PC-3 (cell line): Measurements from ENCODE around the gene TMEM167B. TPM values are rescaled to one million over a fixed set of nuclear protein-coding genes. Genes with fewer than 3 reads are reported as not detected.

Source experiments
- ATAC-seq: fragments of 200-7000 bp; cut with Tn5 transposase; 2 replicates; pipeline ENCODE4 v1.9.1; 2020; ENCODE audit warnings: mild to moderate bottlenecking, moderate library complexity
- BruUV-seq: library from RNA; stranded (reverse); fragments of 400-500 nt; replicated peaks from 2 replicates; lab custom pipeline; 2021; lab: Mats Ljungman, UMichigan
- CTCF ChIA-PET: fragments of 300-600 bp; sonication (Branson Sonifier 250); formaldehyde crosslinking; loops from one replicate; lab custom pipeline; 2022; ENCODE audit warnings: antibody characterized with exemption; lab: Charles Lee
- POLR2A ChIA-PET: fragments of 300-600 bp; sonication (Branson Sonifier 250); formaldehyde crosslinking; loops from one replicate; lab custom pipeline; 2022; ENCODE audit warnings: antibody characterized with exemption; ENCODE audit not compliant: unreplicated experiment; lab: Charles Lee
- DNase-seq: peaks from one replicate; pipeline ENCODE4 v3.0.0-alpha.2; 2015
- H2AFZ ChIP-seq: fragments of 300-600 bp; sonication (generic); 2 replicates; pipeline ENCODE4 v1.6.0; 2016; ENCODE audit warnings: antibody characterized with exemption, low read length
- H3F3A ChIP-seq: fragments of 300-600 bp; sonication (generic); one replicate; pipeline ENCODE4 v1.6.0; 2017; ENCODE audit warnings: antibody characterized with exemption, low read length, control low read depth, mild to moderate bottlenecking; ENCODE audit not compliant: unreplicated experiment
- H3K27ac ChIP-seq: fragments of 300-600 bp; sonication (generic); 2 replicates; pipeline ENCODE4 v1.5.1; 2016; ENCODE audit warnings: mild to moderate bottlenecking, low read length
- H3K27me3 ChIP-seq: fragments of 300-600 bp; sonication (generic); 2 replicates; pipeline ENCODE4 v1.6.1; 2016; ENCODE audit warnings: low read length, mixed read lengths
- H3K36me3 ChIP-seq: fragments of 300-600 bp; sonication (generic); 2 replicates; pipeline ENCODE4 v1.6.1; 2016; ENCODE audit warnings: low read depth, mixed run types, low read length, mixed read lengths
- H3K4me1 ChIP-seq: fragments of 300-600 bp; sonication (generic); 2 replicates; pipeline ENCODE4 v1.5.1; 2016; ENCODE audit warnings: low read length; ENCODE audit not compliant: insufficient read depth
- H3K4me2 ChIP-seq: fragments of 300-600 bp; sonication (generic); 2 replicates; pipeline ENCODE4 v1.6.0; 2016; ENCODE audit warnings: low read length
- H3K4me3 ChIP-seq: fragments of 300-600 bp; sonication (generic); 2 replicates; pipeline ENCODE4 v1.5.1; 2016; ENCODE audit warnings: mild to moderate bottlenecking, low read length, mixed read lengths
- H3K79me2 ChIP-seq: fragments of 300-600 bp; sonication (generic); 2 replicates; pipeline ENCODE4 v1.6.1; 2017; ENCODE audit warnings: low read length, mixed read lengths
- H3K9ac ChIP-seq: fragments of 300-600 bp; sonication (generic); 2 replicates; pipeline ENCODE4 v1.6.0; 2016; ENCODE audit warnings: mild to moderate bottlenecking, low read length
- H3K9me2 ChIP-seq: fragments of 300-600 bp; sonication (generic); replicated peaks from 2 replicates; pipeline ENCODE4 v1.6.1; 2016; ENCODE audit warnings: mixed run types, low read length, mixed read lengths
- H3K9me3 ChIP-seq: fragments of 300-600 bp; sonication (generic); 2 replicates; pipeline ENCODE4 v1.6.1; 2016; ENCODE audit warnings: low read length, mixed read lengths
- H4K20me1 ChIP-seq: fragments of 300-600 bp; sonication (generic); 2 replicates; pipeline ENCODE4 v1.6.1; 2016; ENCODE audit warnings: low read length, mixed read lengths
- CTCF ChIP-seq: fragments of 300-600 bp; sonication (generic); conservative IDR thresholded peaks from 2 replicates; pipeline ENCODE4 v1.5.1; 2017; ENCODE audit warnings: antibody characterized with exemption, low read depth, mild to moderate bottlenecking, low read length
- EZH2 ChIP-seq: fragments of 300-600 bp; sonication (generic); IDR thresholded peaks from one replicate; pipeline ENCODE4 v1.6.1; 2017; ENCODE audit warnings: antibody characterized with exemption, mild to moderate bottlenecking, low read length; ENCODE audit not compliant: unreplicated experiment
- EZH2phosphoT487 ChIP-seq: fragments of 300-600 bp; sonication (generic); IDR thresholded peaks from 2 replicates; pipeline ENCODE4 v1.6.1; 2018; ENCODE audit warnings: mild to moderate bottlenecking, antibody characterized with exemption, low read length, borderline replicate concordance
- intact Hi-C: fragments of 100-400 bp; cut with micrococcal nuclease; formaldehyde crosslinking; loops from 2 replicates; pipeline ENCODE4 v1.9.0; 2023
- total RNA-seq: library from RNA; depleted of rRNA; stranded (reverse); fragments of >200 nt; gene quantifications from 2 replicates; pipeline ENCODE4 v1.2.3, GENCODE V29; 2014

Gene TMEM167B
- total RNA-seq, 1 experiment from 2014 or later = 27.7 TPM

GRCh38 chr1:109083501-109083900 is 7.1 kb upstream of the TMEM167B start:
- CTCF ChIA-PET = interaction anchor here (0.5 to 0.6 kb wide), 2 partner anchors 20 to 31 kb away, joined by 3 to 5 read pairs; no protein-coding TSS in a partner anchor

DNA sequence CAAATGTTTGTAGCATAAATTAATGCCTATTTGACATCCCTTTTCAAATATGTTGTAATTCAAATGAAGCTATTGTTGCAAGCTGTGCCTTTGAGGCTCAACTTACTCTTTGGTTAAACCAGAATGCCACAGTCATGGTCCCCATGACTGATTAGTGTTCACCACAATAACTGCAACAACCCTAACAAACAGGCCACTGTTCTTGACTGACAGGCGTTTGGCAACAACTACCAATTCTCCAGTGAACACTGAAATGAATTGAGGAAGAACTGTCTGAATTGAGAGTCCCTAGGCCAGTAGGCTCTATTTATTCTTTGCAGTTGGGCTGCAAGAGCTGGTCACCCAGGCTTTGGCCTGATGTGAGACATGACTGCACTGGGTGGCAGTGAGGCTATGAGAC is 6.6 kb upstream of the TMEM167B start:
- H3K4me3 ChIP-seq = no peak overlapping the region
- CTCF ChIA-PET = interaction anchor here (0.5 to 0.6 kb wide), 2 partner anchors 19 to 31 kb away, joined by 3 to 5 read pairs; no protein-coding TSS in a partner anchor
- no peak for TF ChIP-seq EZH2
- no peak for TF ChIP-seq EZH2phosphoT487
- no peak for TF ChIP-seq CTCF

More at GRCh38 chr1:109083501-109083900, 7.1 kb upstream of the TMEM167B start:
- H3K9ac ChIP-seq = no peak overlapping the region
- H3K4me3 ChIP-seq = no peak overlapping the region
- peaks cover 3% of the 10 kb centered on the region; the same call in 1 of the 2 replicates for H3K4me1 ChIP-seq
- H3K4me2 ChIP-seq = no peak overlapping the region
- H3K27me3 ChIP-seq = no peaks in the 10 kb centered on the region
- ATAC-seq (no peak), DNase-seq (no peak)
- no peak overlapping the region for H2AFZ ChIP-seq
- TF ChIP-seq CTCF (no peak), EZH2 (no peak), EZH2phosphoT487 (no peak)
- no peaks in the 10 kb centered on the region for H3K9me3 ChIP-seq
- H3F3A ChIP-seq = no peaks in the 10 kb centered on the region
- POLR2A ChIA-PET = interaction anchor here (0.6 kb wide), 1 partner anchor 32 kb away, joined by 3 read pairs; no protein-coding TSS in a partner anchor
- BruUV-seq = no TSS peak
- no peaks in the 10 kb centered on the region for H3K9me2 ChIP-seq
- no peaks in the 10 kb centered on the region for H4K20me1 ChIP-seq
- H3K79me2 ChIP-seq = no peaks in the 10 kb centered on the region
- H3K27ac ChIP-seq = no peak overlapping the region
- H3K36me3 ChIP-seq = no peaks in the 10 kb centered on the region
- intact Hi-C loops = no loop called here

More for the DNA sequence above, 6.6 kb upstream of the TMEM167B start:
- ATAC-seq (no peak), DNase-seq (no peak)
- Histone ChIP-seq H3K79me2 (no peaks in the 10 kb centered on the region), H3K9me3 (no peaks in the 10 kb centered on the region), H3F3A (no peaks in the 10 kb centered on the region), H3K36me3 (no peaks in the 10 kb centered on the region), H3K27me3 (no peaks in the 10 kb centered on the region), H3K4me2 (no peak overlapping the region), H3K4me1 (peaks cover 3% of the 10 kb centered on the region; the same call in 1 of the 2 replicates), H2AFZ (no peak overlapping the region), H3K9me2 (no peaks in the 10 kb centered on the region), H4K20me1 (no peaks in the 10 kb centered on the region), H3K27ac (no peak overlapping the region), H3K9ac (no peak overlapping the region)
- POLR2A ChIA-PET = interaction anchor here (0.6 kb wide), 1 partner anchor 32 kb away, joined by 3 read pairs; no protein-coding TSS in a partner anchor
- BruUV-seq = no TSS peak
- intact Hi-C loops = no loop called here
